Kidney epithelial cell (primary cell): ENCODE results near the gene ANKS1B. TPM values are rescaled to one million over a fixed set of nuclear protein-coding genes. Genes with fewer than 3 reads are reported as not detected.

Source experiments
- DNase-seq: peaks from one replicate; pipeline ENCODE4 v3.0.0-alpha.2; 2010; ENCODE audit warnings: low read depth
- H3K27me3 ChIP-seq: 2 replicates; pipeline ENCODE4 v1.6.0; 2011; ENCODE audit warnings: low read length; ENCODE audit not compliant: control insufficient read depth, insufficient read depth
- H3K36me3 ChIP-seq: 2 replicates; pipeline ENCODE4 v1.5.1; 2011; ENCODE audit warnings: low read length; ENCODE audit not compliant: control insufficient read depth, insufficient read depth
- H3K4me3 ChIP-seq: 2 replicates; pipeline ENCODE4 v1.5.1; 2011; ENCODE audit warnings: low read depth, mild to moderate bottlenecking, control low read depth, low read length
- total RNA-seq: library from RNA; depleted of rRNA; stranded (reverse); fragments of >200 nt; gene quantifications from 2 replicates; pipeline ENCODE4 v1.2.3, GENCODE V29; 2015
- TF ChIP-seq, protein P1 (sequence below): IDR thresholded peaks from 2 replicates; pipeline ENCODE4 v1.5.1; 2011; ENCODE audit warnings: mild to moderate bottlenecking, moderate library complexity, low read length, control low read depth, inconsistent platforms; ENCODE audit not compliant: insufficient read depth, poor library complexity, severe bottlenecking

ANKS1B gene
- total RNA-seq, 1 donor from 2014 or later, result 0.13 TPM

DNA sequence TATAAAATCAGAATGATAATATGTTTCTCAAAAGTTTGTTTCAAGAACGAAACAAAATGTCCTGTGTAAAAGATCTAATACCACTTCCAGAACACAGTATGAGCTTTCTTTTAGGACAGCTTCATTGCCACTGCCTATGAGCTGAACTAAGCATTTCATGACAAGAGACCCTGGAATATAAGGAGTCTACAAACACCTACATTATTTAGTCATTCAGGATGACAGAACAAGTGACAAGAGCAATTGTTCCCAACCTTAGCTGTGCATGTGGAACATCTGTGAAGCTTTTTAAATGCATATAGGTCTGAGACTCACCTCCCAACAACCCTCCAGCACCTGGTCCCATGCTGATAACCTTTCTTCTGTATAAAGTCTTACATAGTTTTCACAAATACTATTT is 440.3 kb downstream of the ANKS1B start:
- TF ChIP-seq, protein P1, sequence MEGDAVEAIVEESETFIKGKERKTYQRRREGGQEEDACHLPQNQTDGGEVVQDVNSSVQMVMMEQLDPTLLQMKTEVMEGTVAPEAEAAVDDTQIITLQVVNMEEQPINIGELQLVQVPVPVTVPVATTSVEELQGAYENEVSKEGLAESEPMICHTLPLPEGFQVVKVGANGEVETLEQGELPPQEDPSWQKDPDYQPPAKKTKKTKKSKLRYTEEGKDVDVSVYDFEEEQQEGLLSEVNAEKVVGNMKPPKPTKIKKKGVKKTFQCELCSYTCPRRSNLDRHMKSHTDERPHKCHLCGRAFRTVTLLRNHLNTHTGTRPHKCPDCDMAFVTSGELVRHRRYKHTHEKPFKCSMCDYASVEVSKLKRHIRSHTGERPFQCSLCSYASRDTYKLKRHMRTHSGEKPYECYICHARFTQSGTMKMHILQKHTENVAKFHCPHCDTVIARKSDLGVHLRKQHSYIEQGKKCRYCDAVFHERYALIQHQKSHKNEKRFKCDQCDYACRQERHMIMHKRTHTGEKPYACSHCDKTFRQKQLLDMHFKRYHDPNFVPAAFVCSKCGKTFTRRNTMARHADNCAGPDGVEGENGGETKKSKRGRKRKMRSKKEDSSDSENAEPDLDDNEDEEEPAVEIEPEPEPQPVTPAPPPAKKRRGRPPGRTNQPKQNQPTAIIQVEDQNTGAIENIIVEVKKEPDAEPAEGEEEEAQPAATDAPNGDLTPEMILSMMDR, result no peak

DNA sequence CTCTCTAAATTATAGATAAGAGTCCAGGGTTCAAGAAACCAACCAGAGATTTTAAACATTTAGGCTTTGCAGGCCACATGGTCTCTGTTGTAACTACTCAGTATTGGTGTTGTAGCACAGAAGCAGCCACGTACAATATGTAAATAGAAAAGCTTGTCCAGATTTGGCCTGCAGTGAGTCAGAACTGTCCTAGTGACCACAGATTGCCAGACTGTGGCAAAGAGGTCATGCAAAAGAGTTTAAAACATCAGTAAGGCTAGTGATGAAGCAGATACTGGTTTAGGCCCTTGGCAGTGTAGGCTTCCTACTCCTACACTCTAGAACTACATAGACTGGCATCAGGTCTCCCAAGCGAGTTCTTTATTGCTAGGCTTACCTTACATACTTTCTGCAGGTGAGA is 454.8 kb downstream of the ANKS1B start:
- DNase-seq, result peak; percentile 25
- Histone ChIP-seq H3K4me3 (no peak overlapping the region), H3K27me3 (no peaks in the 10 kb centered on the region), H3K36me3 (no peaks in the 10 kb centered on the region)
- TF ChIP-seq, protein P1, result no peak

More for the DNA sequence above, 440.3 kb downstream of the ANKS1B start:
- Histone ChIP-seq H3K36me3 (no peaks in the 10 kb centered on the region), H3K27me3 (no peaks in the 10 kb centered on the region), H3K4me3 (no peak overlapping the region)
- no peak for DNase-seq

DNA sequence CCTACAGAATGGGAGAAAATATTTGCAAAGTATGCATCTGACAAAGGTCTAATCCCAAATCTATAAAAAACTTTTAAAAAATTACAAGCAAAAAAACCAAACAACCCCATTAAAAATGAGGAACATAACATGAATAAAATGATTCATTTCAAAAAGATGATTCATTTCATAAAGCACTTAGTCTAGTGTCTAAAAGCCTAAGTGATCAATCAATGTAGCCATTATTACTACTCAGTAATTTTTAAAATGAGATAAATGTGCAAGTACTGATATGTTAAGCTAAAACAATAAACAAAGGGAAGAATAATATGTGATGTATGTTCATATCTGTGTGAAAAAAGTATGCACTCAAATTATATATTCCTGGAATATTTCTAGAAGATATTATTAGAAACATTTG is 456.3 kb downstream of the ANKS1B start:
- no peaks in the 10 kb centered on the region for H3K36me3 ChIP-seq
- no peak for DNase-seq
- TF ChIP-seq, protein P1, result no peak
- H3K27me3 ChIP-seq, result no peaks in the 10 kb centered on the region
- no peak overlapping the region for H3K4me3 ChIP-seq

DNA sequence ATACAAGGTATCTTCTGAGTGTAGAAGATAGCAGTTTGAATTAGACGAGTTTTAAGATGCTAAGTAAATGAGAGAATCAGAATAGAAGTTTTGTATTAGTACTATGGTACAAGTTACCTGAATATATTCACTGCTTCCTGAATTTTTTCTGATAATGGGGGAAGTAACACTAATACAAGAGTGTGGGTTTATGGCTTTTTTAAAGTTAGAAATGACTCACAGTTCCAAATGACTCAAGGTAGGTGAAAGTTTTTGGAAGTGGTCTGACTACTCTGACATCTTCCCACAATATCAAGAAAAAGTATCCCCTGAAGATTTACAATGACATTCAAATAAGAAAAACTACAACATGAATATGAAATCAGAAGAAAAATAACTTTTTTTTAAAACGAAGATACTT is 460.9 kb downstream of the ANKS1B start:
- DNase-seq, result no peak
- no peak overlapping the region for H3K4me3 ChIP-seq
- TF ChIP-seq, protein P1, result no peak
- no peaks in the 10 kb centered on the region for H3K36me3 ChIP-seq
- H3K27me3 ChIP-seq, result no peaks in the 10 kb centered on the region

DNA sequence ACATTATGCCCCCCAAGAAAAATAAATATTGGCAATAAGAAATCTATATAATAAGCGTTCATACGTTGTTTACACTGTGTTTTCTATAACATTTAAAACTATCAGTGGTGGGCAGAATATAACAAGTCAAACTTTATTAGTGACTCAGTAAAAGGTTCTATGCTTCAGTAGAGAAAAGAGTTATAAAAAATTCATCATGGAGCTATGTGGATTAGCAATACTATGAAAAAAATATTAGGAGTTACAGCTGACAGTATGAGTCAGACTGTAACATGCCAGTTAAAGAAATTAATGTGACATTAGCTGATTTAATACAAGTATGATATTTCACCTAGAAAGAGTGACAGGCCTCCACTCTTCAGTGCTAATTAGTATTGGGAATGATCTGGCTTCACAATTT is 462.3 kb downstream of the ANKS1B start:
- TF ChIP-seq, protein P1, result no peak
- Histone ChIP-seq H3K4me3 (no peak overlapping the region), H3K36me3 (no peaks in the 10 kb centered on the region), H3K27me3 (no peaks in the 10 kb centered on the region)
- DNase-seq, result no peak

DNA sequence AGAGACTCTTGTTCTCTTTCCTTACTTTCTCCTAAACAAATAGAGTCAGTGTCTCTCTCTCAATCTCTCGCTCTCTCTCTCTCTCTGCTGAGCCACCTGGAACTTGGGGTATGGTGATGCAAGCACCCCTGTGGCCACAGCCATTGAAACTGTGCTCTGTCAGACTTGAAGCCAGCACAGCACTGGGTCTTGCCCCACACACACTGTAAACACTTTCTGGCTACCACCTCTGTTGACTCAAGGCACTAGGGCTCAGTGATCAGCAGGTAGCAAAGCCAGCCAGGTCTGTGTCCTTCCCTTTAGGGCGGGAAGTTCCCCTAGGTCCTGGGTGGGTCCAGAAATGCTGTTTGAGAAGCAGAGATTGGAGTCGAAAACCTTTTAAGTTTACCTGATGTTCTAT is 463.1 kb downstream of the ANKS1B start:
- H3K27me3 ChIP-seq, result no peaks in the 10 kb centered on the region
- no peak for DNase-seq
- TF ChIP-seq, protein P1, result no peak

More for the DNA sequence above, 463.1 kb downstream of the ANKS1B start:
- Histone ChIP-seq H3K4me3 (no peak overlapping the region), H3K36me3 (no peaks in the 10 kb centered on the region)
